ENCODE results near the gene LNX1.

DNA sequence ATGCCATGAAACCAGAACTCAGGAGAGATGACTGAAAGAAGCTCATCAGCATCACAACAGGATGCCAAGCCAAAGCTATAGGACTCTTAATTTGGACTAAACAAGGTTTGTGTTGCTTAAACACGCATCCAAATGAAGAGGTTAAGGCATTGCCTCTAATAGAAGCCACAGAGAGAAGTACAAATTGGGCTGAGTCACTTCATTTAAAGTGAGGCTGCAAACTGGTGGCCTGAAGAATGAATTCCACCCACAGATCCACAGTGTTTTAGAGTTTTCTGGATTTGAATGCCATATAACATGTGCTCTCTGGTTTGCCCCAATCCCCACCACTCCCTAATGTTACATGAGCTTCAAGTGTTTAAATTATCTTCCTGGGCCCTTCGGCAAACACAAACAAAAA is 110.4 kb downstream of the LNX1 start:
- TF ChIP-seq, protein P1, sequence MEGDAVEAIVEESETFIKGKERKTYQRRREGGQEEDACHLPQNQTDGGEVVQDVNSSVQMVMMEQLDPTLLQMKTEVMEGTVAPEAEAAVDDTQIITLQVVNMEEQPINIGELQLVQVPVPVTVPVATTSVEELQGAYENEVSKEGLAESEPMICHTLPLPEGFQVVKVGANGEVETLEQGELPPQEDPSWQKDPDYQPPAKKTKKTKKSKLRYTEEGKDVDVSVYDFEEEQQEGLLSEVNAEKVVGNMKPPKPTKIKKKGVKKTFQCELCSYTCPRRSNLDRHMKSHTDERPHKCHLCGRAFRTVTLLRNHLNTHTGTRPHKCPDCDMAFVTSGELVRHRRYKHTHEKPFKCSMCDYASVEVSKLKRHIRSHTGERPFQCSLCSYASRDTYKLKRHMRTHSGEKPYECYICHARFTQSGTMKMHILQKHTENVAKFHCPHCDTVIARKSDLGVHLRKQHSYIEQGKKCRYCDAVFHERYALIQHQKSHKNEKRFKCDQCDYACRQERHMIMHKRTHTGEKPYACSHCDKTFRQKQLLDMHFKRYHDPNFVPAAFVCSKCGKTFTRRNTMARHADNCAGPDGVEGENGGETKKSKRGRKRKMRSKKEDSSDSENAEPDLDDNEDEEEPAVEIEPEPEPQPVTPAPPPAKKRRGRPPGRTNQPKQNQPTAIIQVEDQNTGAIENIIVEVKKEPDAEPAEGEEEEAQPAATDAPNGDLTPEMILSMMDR (IDR thresholded peaks at IDR 0.05; ENCODE audit: insufficient read depth, low read length): no peak
- TF ChIP-seq POLR2AphosphoS5 (IDR thresholded peaks at IDR 0.05; ENCODE audit: low read depth) (no peak), GABPA (IDR thresholded peaks at IDR 0.05; ENCODE audit: low read depth) (no peak), SPI1 (IDR thresholded peaks at IDR 0.05; ENCODE audit: borderline replicate concordance, low read depth) (no peak)
- TF ChIP-seq, protein P2, sequence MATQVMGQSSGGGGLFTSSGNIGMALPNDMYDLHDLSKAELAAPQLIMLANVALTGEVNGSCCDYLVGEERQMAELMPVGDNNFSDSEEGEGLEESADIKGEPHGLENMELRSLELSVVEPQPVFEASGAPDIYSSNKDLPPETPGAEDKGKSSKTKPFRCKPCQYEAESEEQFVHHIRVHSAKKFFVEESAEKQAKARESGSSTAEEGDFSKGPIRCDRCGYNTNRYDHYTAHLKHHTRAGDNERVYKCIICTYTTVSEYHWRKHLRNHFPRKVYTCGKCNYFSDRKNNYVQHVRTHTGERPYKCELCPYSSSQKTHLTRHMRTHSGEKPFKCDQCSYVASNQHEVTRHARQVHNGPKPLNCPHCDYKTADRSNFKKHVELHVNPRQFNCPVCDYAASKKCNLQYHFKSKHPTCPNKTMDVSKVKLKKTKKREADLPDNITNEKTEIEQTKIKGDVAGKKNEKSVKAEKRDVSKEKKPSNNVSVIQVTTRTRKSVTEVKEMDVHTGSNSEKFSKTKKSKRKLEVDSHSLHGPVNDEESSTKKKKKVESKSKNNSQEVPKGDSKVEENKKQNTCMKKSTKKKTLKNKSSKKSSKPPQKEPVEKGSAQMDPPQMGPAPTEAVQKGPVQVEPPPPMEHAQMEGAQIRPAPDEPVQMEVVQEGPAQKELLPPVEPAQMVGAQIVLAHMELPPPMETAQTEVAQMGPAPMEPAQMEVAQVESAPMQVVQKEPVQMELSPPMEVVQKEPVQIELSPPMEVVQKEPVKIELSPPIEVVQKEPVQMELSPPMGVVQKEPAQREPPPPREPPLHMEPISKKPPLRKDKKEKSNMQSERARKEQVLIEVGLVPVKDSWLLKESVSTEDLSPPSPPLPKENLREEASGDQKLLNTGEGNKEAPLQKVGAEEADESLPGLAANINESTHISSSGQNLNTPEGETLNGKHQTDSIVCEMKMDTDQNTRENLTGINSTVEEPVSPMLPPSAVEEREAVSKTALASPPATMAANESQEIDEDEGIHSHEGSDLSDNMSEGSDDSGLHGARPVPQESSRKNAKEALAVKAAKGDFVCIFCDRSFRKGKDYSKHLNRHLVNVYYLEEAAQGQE (IDR thresholded peaks at IDR 0.05; ENCODE audit: insufficient replicate concordance, low read depth): no peak

All from HL-60 (cell line).